Uterine smooth muscle cell (primary cell): ENCODE results near the gene BMP4. TPM values are rescaled to one million over a fixed set of nuclear protein-coding genes. Genes with fewer than 3 reads are reported as not detected.

ENCODE experiments used
- total RNA-seq: library from RNA; depleted of rRNA; stranded (reverse); fragments of >200 nt; gene quantifications from 2 replicates; pipeline ENCODE4 v1.2.3, GENCODE V29; 2014

The BMP4 gene
- total RNA-seq = 0.75 and 1.1 TPM in 2 replicates

GRCh38 chr14:53956427-53957201 is at the start of gene BMP4:
BMP4 (minus strand) TSS chr14:53956825; CDS start chr14:53952222, 4,603 bp downstream.

